Activated CD4-positive, alpha-beta T cell treated with anti-CD3 and anti-CD28 coated beads, Interleukin-2, amount 50 U/mL, for 16 hours (primary cell): ENCODE measurements around the gene FOXP1.
"Not testable (repeated sequence)": the region's sequence is repeated elsewhere in the genome, so short reads cannot be mapped to it uniquely, and the experiment has no call there.

ENCODE experiments used
- DNase-seq: peaks from one replicate; pipeline ENCODE4 v3.0.0-alpha.2; 2020

FOXP1 gene

GRCh38 chr3:71035314-71035713, 548.2 kb downstream of the FOXP1 start:
- DNase-seq, result no peak

GRCh38 chr3:71033681-71034220, 549.8 kb downstream of the FOXP1 start:
- no peak for DNase-seq

GRCh38 chr3:71031914-71032521, 551.5 kb downstream of the FOXP1 start:
- DNase-seq, result no peak

GRCh38 chr3:71031181-71031580, 552.3 kb downstream of the FOXP1 start:
- DNase-seq, result no peak

- DNase-seq, result no peak
Observed at GRCh38 chr3:71030748-71031147, 552.8 kb downstream of the FOXP1 start.

GRCh38 chr3:71029770-71030169, 553.8 kb downstream of the FOXP1 start:
- DNase-seq, result no peak

- no peak for DNase-seq
Observed at GRCh38 chr3:71028802-71029201, 554.7 kb downstream of the FOXP1 start.

- no peak for DNase-seq
Observed at GRCh38 chr3:71028184-71028583, 555.3 kb downstream of the FOXP1 start.

- DNase-seq, result no peak
Observed at GRCh38 chr3:71026634-71027578, 556.6 kb downstream of the FOXP1 start.

GRCh38 chr3:71025516-71025915, 558.0 kb downstream of the FOXP1 start:
- DNase-seq, result no peak

- DNase-seq, result no peak
Observed at GRCh38 chr3:71025010-71025409, 558.5 kb downstream of the FOXP1 start.

GRCh38 chr3:71022551-71023335, 560.8 kb downstream of the FOXP1 start:
- no peak for DNase-seq

GRCh38 chr3:71018799-71019198, 564.7 kb downstream of the FOXP1 start:
- no peak for DNase-seq

GRCh38 chr3:71016178-71016845, 567.2 kb downstream of the FOXP1 start:
- no peak for DNase-seq

GRCh38 chr3:71014616-71015015, 568.9 kb downstream of the FOXP1 start:
- DNase-seq, result not testable (repeated sequence)

GRCh38 chr3:71012971-71013370, 570.6 kb downstream of the FOXP1 start:
- DNase-seq, result no peak

- DNase-seq, result no peak
Observed at GRCh38 chr3:71011565-71012287, 571.8 kb downstream of the FOXP1 start.

GRCh38 chr3:71010726-71011455, 572.6 kb downstream of the FOXP1 start:
- DNase-seq, result peak; percentile 82

GRCh38 chr3:71008350-71008935, 575.1 kb downstream of the FOXP1 start:
- no peak for DNase-seq
